Measurements from ENCODE around the gene ADCY4. TPM values are rescaled to one million over a fixed set of nuclear protein-coding genes. Genes with fewer than 3 reads are reported as not detected.

The ADCY4 gene
- total and polyA plus RNA-seq, 2 of the 8 experiments (the other 6 are each of a cell fraction or from before 2014, with no cell fraction given), result 0.27 to 0.35 TPM

- H4K8ac ChIP-seq (ENCODE audit: extremely low read depth, insufficient read depth, low read length), result peak overlapping the region; percentile 86
- no peak overlapping the region for H3K23ac ChIP-seq (ENCODE audit: insufficient read length)
- peaks cover 0 to 4% (median 0%) of the 10 kb centered on the region in 4 experiments; a peak in 2 of 8 replicates for H3K36me3 ChIP-seq (ENCODE audit: control insufficient read depth in 2 of 4, insufficient read depth in 4 of 4, low read length in 3 of 4)
- H2BK120ac ChIP-seq (replicated peaks; ENCODE audit: low read depth, low read length), result no peak overlapping the region
- H3K4ac ChIP-seq (replicated peaks; ENCODE audit: insufficient read length, low read depth, low read length), result no peak overlapping the region
- H3K14ac ChIP-seq (ENCODE audit: insufficient read length), result no peak overlapping the region
- no peak overlapping the region for H2BK5ac ChIP-seq (ENCODE audit: low read depth, low read length)
- H4K5ac ChIP-seq (ENCODE audit: insufficient read length, low read depth, low read length), result no peak overlapping the region
- H2AK5ac ChIP-seq (ENCODE audit: low read depth, low read length), result peak overlapping the region; percentile 17; the same call in 1 of the 2 replicates
- peaks cover 0 to 42% (median 31%) of the 10 kb centered on the region in 4 experiments; a peak in 6 of 7 replicates for H3K27me3 ChIP-seq (replicated peaks in 1 of 4; ENCODE audit: control insufficient read depth in 3 of 4, extremely low read depth in 1 of 4, insufficient read depth in 3 of 4, low read length in 3 of 4)
- no peaks in the 10 kb centered on the region for H3K79me1 ChIP-seq (ENCODE audit: low read depth, low read length)
- DNase-seq (ENCODE audit: low read depth in 1 of 2, low spot score in 2 of 2) (peak in 1 of 2 experiments; percentile 78), FAIRE-seq (no peak)
- H3K56ac ChIP-seq (replicated peaks; ENCODE audit: insufficient read length, low read depth, low read length), result no peak overlapping the region
- H3K9ac ChIP-seq (replicated peaks in 1 of 4; ENCODE audit: extremely low read depth in 1 of 4, low read depth in 3 of 4, low read length in 3 of 4), result no peak overlapping the region; a peak in 1 of 7 replicates
- no peaks in the 10 kb centered on the region for H3K79me2 ChIP-seq (ENCODE audit: control insufficient read depth in 1 of 2, insufficient read depth in 2 of 2, low read length in 2 of 2)
- ChIA-PET CTCF (ENCODE audit: partially characterized antibody) (interaction anchor here (0.6 to 27.8 kb wide), 12 partner anchors 9 to 141 kb away, joined by 3 to 664 read pairs (median 3); partner anchors contain the start of genes ADCY4, CBLN3, CIDEB and DHRS1), POLR2A (ENCODE audit: partially characterized antibody) (interaction anchor here (0.7 to 1.9 kb wide), 5 partner anchors 16 to 116 kb away, joined by 3 to 5 read pairs (median 3); partner anchors contain the start of genes ADCY4, DHRS1 and NOP9)
- H3K18ac ChIP-seq (ENCODE audit: extremely low read depth, low read length), result no peak overlapping the region
- no peaks in the 10 kb centered on the region for H3K23me2 ChIP-seq (ENCODE audit: low read depth, low read length)
- H3K4me1 ChIP-seq (replicated peaks in 1 of 4; ENCODE audit: control insufficient read depth in 3 of 4, insufficient read depth in 4 of 4, low read length in 3 of 4), result no peaks in the 10 kb centered on the region; a peak in 2 of 7 replicates
- H2BK12ac ChIP-seq (ENCODE audit: low read depth, low read length), result no peak overlapping the region
- no peak overlapping the region for H2AFZ ChIP-seq (ENCODE audit: low read length)
- 66% methylated on average over 67 of the region's 70 CpGs; no CpG with 5 or more reads in 1 of the 2 experiments for WGBS, 2 experiments (ENCODE audit: extremely low coverage in 1 of 2, insufficient coverage in 1 of 2, insufficient read length in 1 of 2, insufficient replicate concordance in 2 of 2, low coverage in 1 of 2, low lambda C conversion rate in 2 of 2, missing lambda C conversion rate in 1 of 2)
- H3K9me3 ChIP-seq (ENCODE audit: insufficient read depth in 2 of 2, low read depth in 1 of 2, low read length in 1 of 2), result no peaks in the 10 kb centered on the region; a peak in 1 of 4 replicates
- H3K27ac ChIP-seq (ENCODE audit: low read depth, low read length), result no peak overlapping the region
- peak overlapping the region; percentile 61 for H4K91ac ChIP-seq (replicated peaks; ENCODE audit: insufficient read length, low read length)
- peaks cover 0 to 2% of the 10 kb centered on the region in 2 experiments for H4K20me1 ChIP-seq (replicated peaks in 1 of 2; ENCODE audit: control insufficient read depth in 1 of 2, insufficient read depth in 2 of 2, low read length in 2 of 2)
- H3K4me3 ChIP-seq (ENCODE audit: extremely low read depth in 1 of 4, insufficient read depth in 2 of 4, low read depth in 3 of 4, low read length in 4 of 4), result no peak overlapping the region
- H2BK15ac ChIP-seq (ENCODE audit: low read length), result peak overlapping the region; percentile 96; the same call in 1 of the 2 replicates
- H3K4me2 ChIP-seq (ENCODE audit: insufficient read depth in 1 of 2, low read depth in 2 of 2, low read length in 2 of 2), result peak overlapping the region in 1 of 2 experiments; percentile 17; a peak in 1 of 4 replicates
- no peak overlapping the region for H2BK20ac ChIP-seq (ENCODE audit: low read length)
- no peak for TF ChIP-seq JUND (IDR thresholded peaks at IDR 0.05; ENCODE audit: low read length)
- TF ChIP-seq POLR2AphosphoS5 (IDR thresholded peaks at IDR 0.05; ENCODE audit: low read depth, low read length), result peak; percentile 11; the same call in 1 of the 2 replicates
- TF ChIP-seq CHD2 (IDR thresholded peaks at IDR 0.05; ENCODE audit: low read length), result no peak
- peak; percentile 97 for TF ChIP-seq E2F6 (IDR thresholded peaks at IDR 0.05)
- no peak for TF ChIP-seq KDM5A (IDR thresholded peaks at IDR 0.05; ENCODE audit: low read length)
- peak; percentile 49 to 52 (median 50) for TF ChIP-seq CTCF (IDR thresholded peaks at IDR 0.05; ENCODE audit: control extremely low read depth in 1 of 3, insufficient read depth in 1 of 3, low read depth in 1 of 3, low read length in 3 of 3)
- TF ChIP-seq TEAD4 (IDR thresholded peaks at IDR 0.05; ENCODE audit: low read depth, low read length), result no peak
- TF ChIP-seq TAF7 (optimal IDR thresholded peaks at IDR 0.05; ENCODE audit: borderline replicate concordance, low read depth, low read length), result no peak
These were observed 18.9 kb downstream of the ADCY4 start for GRCh38 chr14:24315807-24316596.
